DOHH2 (cell line): ENCODE measurements around the gene LSMEM2.

ENCODE experiments used
- H3F3A ChIP-seq: fragments of 200-600 bp; sonication (generic), shearing (Covaris generic); 2 replicates; pipeline ENCODE4 v1.6.0; 2016; ENCODE audit warnings: antibody characterized with exemption, mild to moderate bottlenecking; ENCODE audit not compliant: control insufficient read depth, insufficient read depth
- H3K27ac ChIP-seq: fragments of 200-600 bp; sonication (generic); 2 replicates; pipeline ENCODE4 v1.5.1; 2014; ENCODE audit warnings: low read depth, mild to moderate bottlenecking, low read length, moderate library complexity
- H3K27me3 ChIP-seq: fragments of 200-600 bp; sonication (generic); 2 replicates; pipeline ENCODE4 v1.6.1; 2014; ENCODE audit warnings: mild to moderate bottlenecking, low read length, mixed read lengths; ENCODE audit not compliant: control insufficient read depth
- H3K36me3 ChIP-seq: fragments of 200-600 bp; sonication (generic); 2 replicates; pipeline ENCODE4 v1.6.1; 2014; ENCODE audit warnings: mild to moderate bottlenecking, low read length, moderate library complexity, mixed read lengths; ENCODE audit not compliant: control insufficient read depth
- H3K4me1 ChIP-seq: fragments of 200-600 bp; sonication (generic); 2 replicates; pipeline ENCODE4 v1.6.1; 2014; ENCODE audit warnings: mild to moderate bottlenecking, low read length, mixed read lengths; ENCODE audit not compliant: control insufficient read depth
- H3K4me2 ChIP-seq: fragments of 200-600 bp; sonication (generic); 2 replicates; pipeline ENCODE4 v1.6.0; 2014; ENCODE audit warnings: mild to moderate bottlenecking, low read length, moderate library complexity
- H3K4me3 ChIP-seq: fragments of 200-600 bp; sonication (generic); 2 replicates; pipeline ENCODE4 v1.5.1; 2014; ENCODE audit warnings: mild to moderate bottlenecking, low read length, mixed read lengths
- H3K79me2 ChIP-seq: fragments of 200-600 bp; sonication (generic); 2 replicates; pipeline ENCODE4 v1.6.1; 2014; ENCODE audit warnings: mild to moderate bottlenecking, low read length, mixed read lengths; ENCODE audit not compliant: control insufficient read depth
- H3K9me2 ChIP-seq: fragments of 200-600 bp; sonication (generic); replicated peaks from 2 replicates; pipeline ENCODE4 v1.6.1; 2014; ENCODE audit warnings: mild to moderate bottlenecking, low read length, mixed read lengths; ENCODE audit not compliant: control insufficient read depth
- H3K9me3 ChIP-seq: fragments of 200-600 bp; sonication (generic); 2 replicates; pipeline ENCODE4 v1.6.1; 2014; ENCODE audit warnings: antibody characterized with exemption, low read length, mixed read lengths; ENCODE audit not compliant: control insufficient read depth, insufficient read depth
- H4K20me1 ChIP-seq: fragments of 200-600 bp; sonication (generic); 2 replicates; pipeline ENCODE4 v1.6.0; 2014; ENCODE audit warnings: low read depth, mild to moderate bottlenecking, antibody characterized with exemption, low read length, moderate library complexity; ENCODE audit not compliant: control insufficient read depth, insufficient read depth
- EZH2phosphoT487 ChIP-seq: fragments of 200-600 bp; sonication (generic); IDR thresholded peaks from 2 replicates; pipeline ENCODE4 v1.6.1; 2017; ENCODE audit warnings: borderline replicate concordance, mild to moderate bottlenecking, antibody characterized with exemption, low read length, moderate library complexity, mixed read lengths
- TF ChIP-seq, protein P1 (sequence below): fragments of 200-600 bp; sonication (generic); IDR thresholded peaks from one replicate; pipeline ENCODE4 v1.5.1; 2014; ENCODE audit warnings: antibody characterized with exemption, mild to moderate bottlenecking, low read depth, low read length; ENCODE audit not compliant: poor library complexity, severe bottlenecking

The LSMEM2 gene

DNA sequence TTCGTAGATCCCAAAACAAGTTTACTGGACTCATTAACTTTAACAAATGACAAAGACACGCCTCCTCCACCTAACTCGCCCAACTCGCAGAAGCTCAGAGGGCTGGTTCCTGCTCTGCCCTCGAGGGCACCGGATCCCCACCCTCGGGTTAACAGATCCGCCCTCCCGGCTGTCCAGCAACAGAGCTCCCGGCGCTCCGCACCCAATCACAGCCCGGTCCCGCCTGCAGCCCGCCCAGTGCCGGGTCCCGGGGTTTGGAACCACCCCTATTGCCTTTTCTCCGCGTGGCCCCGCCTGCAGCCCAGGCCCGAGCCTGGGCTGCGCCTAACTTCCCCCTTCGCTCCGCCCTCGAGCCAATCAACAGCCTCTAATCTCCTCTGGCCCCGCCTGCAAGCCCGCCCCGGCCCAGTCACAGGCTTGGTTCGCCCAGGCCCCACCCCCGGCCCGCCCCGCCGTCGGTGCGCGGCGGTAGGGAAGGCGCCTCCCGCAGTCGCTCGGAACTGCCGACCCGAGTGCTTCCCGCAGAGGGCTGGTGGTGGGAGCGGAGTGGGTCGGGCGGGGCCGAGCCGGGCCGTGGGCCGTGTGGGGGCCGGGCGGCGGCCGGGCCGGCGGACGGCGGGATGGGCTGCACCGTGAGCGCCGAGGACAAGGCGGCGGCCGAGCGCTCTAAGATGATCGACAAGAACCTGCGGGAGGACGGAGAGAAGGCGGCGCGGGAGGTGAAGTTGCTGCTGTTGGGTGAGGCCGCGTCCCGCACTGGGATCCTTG, 43.0 kb upstream of the LSMEM2 start, which contains the start of gene GNAI2:
Gene GNAI2, plus strand, starts transcription at position 489 of the 768 bp plus-strand sequence. Its CDS starts 132 bp downstream, at position 621.
- Histone ChIP-seq H3K4me3 (peak within 1 kb of the TSS; percentile 79), H3K27ac (peak within 1 kb of the TSS; percentile 40), H3K9me2 (no peaks in the 10 kb centered on the region), H3F3A (no peaks in the 10 kb centered on the region), H3K4me2 (peak within 1 kb of the TSS; percentile 86), H3K79me2 (peaks cover 48% of the 10 kb centered on the region), H3K36me3 (peaks cover 28% of the 10 kb centered on the region), H3K4me1 (peaks cover 42% of the 10 kb centered on the region), H3K9me3 (no peaks in the 10 kb centered on the region), H3K27me3 (no peaks in the 10 kb centered on the region), H4K20me1 (peaks cover 7% of the 10 kb centered on the region; the same call in 1 of the 2 replicates)
- TF ChIP-seq, protein P1, sequence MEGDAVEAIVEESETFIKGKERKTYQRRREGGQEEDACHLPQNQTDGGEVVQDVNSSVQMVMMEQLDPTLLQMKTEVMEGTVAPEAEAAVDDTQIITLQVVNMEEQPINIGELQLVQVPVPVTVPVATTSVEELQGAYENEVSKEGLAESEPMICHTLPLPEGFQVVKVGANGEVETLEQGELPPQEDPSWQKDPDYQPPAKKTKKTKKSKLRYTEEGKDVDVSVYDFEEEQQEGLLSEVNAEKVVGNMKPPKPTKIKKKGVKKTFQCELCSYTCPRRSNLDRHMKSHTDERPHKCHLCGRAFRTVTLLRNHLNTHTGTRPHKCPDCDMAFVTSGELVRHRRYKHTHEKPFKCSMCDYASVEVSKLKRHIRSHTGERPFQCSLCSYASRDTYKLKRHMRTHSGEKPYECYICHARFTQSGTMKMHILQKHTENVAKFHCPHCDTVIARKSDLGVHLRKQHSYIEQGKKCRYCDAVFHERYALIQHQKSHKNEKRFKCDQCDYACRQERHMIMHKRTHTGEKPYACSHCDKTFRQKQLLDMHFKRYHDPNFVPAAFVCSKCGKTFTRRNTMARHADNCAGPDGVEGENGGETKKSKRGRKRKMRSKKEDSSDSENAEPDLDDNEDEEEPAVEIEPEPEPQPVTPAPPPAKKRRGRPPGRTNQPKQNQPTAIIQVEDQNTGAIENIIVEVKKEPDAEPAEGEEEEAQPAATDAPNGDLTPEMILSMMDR: no peak
- TF ChIP-seq EZH2phosphoT487: no peak

DNA sequence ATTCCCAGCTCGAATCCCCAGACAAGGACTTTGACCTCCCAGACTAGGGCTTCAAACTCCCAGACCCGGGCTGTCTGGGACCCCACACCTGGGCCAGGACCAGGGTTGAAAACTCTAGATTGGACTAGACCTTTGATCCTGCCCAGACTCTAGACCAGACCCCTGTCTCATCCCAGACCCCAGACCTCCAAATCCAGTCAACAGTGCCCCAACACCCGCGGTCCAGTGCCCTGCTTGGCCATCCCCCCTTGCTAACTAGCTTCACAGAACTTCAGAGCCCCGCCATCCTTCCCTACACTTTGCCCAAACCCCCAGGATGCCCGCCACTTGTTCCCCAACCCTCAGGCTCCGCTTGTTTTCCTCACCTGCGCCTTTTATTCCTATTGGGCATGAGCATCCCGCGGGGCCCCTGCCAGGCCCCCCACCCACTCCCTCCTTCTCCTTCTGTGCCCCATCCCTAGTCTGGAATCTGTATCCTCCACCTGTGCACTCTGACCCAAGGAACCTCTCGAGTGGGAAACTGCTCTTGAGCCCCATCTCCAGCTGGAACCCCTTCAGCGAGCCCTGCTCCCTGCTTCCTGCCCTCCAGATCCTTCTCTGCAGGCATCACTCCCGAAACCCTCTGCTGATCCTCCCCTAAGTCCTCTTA, 42.3 kb upstream of the LSMEM2 start:
- peak overlapping the region; percentile 86 for H3K4me2 ChIP-seq
- H3K27me3 ChIP-seq: no peaks in the 10 kb centered on the region
- peak overlapping the region; percentile 79 for H3K4me3 ChIP-seq
- no peaks in the 10 kb centered on the region for H3K9me3 ChIP-seq
- peaks cover 55% of the 10 kb centered on the region for H3K79me2 ChIP-seq
- peaks cover 49% of the 10 kb centered on the region for H3K4me1 ChIP-seq
- H3K36me3 ChIP-seq: peaks cover 28% of the 10 kb centered on the region
- no peaks in the 10 kb centered on the region for H3K9me2 ChIP-seq
- H3F3A ChIP-seq: no peaks in the 10 kb centered on the region
- H4K20me1 ChIP-seq: peaks cover 7% of the 10 kb centered on the region; the same call in 1 of the 2 replicates
- peak overlapping the region; percentile 40 for H3K27ac ChIP-seq
- no peak for TF ChIP-seq EZH2phosphoT487
- TF ChIP-seq, protein P1: no peak

DNA sequence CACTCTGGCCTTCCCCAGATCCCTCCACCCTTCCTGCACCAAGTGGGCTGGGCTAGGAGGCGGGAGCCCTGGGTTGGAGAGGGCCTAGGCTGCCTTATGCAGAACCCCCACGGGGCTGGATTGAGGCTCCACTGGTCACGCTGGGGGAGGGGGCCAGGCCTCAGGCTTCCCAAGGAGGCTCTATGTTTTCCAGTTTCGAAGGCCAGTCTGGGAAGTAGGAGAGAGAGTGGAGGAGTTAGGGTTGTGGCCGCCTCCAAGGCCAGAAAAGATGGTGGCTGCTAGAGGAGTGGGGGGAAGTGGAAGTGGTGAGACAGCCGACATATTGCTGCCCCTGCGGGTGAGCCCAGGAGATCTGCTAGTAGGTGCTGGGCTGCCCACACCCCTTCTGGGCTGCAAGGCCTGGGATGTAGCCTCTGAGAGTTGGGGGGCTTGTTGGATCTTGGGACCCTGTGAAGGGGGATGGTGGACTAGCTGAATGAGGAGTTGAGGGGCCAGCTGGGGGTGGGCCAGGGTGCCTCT, 41.7 kb upstream of the LSMEM2 start:
- peak overlapping the region; percentile 40 for H3K27ac ChIP-seq
- H3F3A ChIP-seq: no peaks in the 10 kb centered on the region
- peaks cover 55% of the 10 kb centered on the region for H3K4me1 ChIP-seq
- peak overlapping the region; percentile 86 for H3K4me2 ChIP-seq
- no peaks in the 10 kb centered on the region for H3K9me3 ChIP-seq
- H3K4me3 ChIP-seq: peak overlapping the region; percentile 79
- peaks cover 33% of the 10 kb centered on the region for H3K36me3 ChIP-seq
- no peaks in the 10 kb centered on the region for H3K9me2 ChIP-seq
- TF ChIP-seq EZH2phosphoT487: no peak
- TF ChIP-seq, protein P1: no peak
- no peaks in the 10 kb centered on the region for H3K27me3 ChIP-seq
- H3K79me2 ChIP-seq: peaks cover 61% of the 10 kb centered on the region
- H4K20me1 ChIP-seq: peaks cover 13% of the 10 kb centered on the region; the same call in 1 of the 2 replicates
